NT2/D1 (cell line): ENCODE measurements around the gene CDKN2B-AS1.

Source experiments
- SUZ12 ChIP-seq: IDR thresholded peaks from 2 replicates; pipeline ENCODE4 v1.6.1; 2011; ENCODE audit not compliant: insufficient read length, insufficient read depth; ENCODE audit errors: extremely low read depth
- YY1 ChIP-seq: IDR thresholded peaks from 2 replicates; pipeline ENCODE4 v1.6.1; 2011; ENCODE audit not compliant: insufficient read length, insufficient read depth
- ZNF274 ChIP-seq: IDR thresholded peaks from 2 replicates; pipeline ENCODE4 v1.6.1; 2011; ENCODE audit warnings: mild to moderate bottlenecking, low read depth, low read length

DNA sequence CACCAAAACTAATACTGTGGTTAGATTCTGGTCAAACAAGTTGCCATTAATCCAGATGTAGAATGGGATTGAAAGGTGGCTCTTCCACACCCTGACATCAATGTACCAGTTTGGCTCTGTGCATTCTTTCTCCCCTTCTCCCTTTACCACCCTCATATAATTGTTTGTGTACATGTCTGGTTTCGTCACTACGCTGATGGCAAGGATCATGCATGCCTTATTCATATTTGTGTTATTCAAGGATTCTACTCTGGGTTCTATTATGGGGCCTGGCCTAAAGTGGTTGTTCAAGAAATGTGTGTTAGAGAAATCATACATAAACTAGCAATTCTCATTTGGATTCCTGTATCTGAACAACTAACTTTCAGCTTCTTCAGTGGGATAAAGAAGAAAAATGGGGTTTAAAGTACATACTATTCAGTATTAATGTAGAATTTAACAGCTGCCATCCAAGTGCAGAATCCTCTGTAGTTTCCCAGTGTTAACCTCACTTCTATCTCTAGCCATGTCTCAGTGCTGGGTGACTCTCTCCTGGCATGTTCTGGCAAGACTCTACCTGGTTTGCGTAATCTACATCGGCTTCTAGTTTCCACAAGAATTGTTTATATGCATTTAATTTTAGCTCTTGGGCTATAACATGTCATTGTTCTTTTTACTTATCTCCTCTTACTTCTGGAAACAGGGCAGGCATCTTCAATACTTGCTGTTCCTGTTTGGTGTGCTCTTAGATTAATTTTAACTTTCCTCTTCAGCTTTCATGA is 42.5 kb downstream of the CDKN2B-AS1 start:
- TF ChIP-seq SUZ12 = no peak
- no peak for TF ChIP-seq ZNF274
- no peak for TF ChIP-seq YY1
